ENCODE data around the gene TES. TPM values are rescaled to one million over a fixed set of nuclear protein-coding genes. Genes with fewer than 3 reads are reported as not detected.

Gene TES
- 10 to 100 TPM; 84.8 to 97.5 TPM for total RNA-seq

DNA sequence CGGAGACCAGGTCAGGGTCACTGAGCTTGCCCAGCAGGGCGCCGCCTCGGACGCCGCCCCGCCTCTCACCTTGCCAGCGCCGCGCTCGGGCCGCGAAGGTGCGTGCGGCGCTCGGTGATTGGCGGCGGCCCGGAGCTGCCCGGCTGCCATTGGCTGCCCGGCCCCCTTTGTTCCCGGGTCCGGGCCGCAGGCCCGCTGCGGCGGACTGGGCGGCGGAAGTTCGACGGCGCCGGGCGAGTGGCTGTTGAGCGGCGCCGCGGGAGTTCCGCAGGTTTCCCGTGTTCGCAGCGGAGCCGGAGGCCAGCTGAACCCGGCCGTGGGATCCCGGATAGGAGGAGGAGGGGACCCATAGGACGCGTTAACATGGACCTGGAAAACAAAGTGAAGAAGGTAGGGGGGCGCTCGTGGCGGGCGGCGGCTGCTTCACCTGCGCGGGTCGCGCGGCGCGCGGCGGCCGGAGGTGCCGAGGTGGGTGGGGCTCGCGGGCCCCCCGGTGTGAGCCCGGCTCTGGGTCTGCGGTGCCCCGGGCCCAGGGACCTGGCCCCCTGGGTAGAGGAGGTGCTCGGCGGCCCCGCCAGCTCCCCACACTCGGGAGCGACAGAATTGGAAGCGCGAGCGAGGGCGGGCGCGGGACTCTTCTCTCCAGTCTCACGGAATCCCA lies at the start of gene TES:
Gene TES, plus strand, starts transcription at position 195 of the 661 bp plus-strand sequence. Its CDS starts 169 bp downstream, at position 364.
- Mint-ChIP-seq H3K4me3 (peak within 1 kb of the TSS; percentile 97), H3K36me3 (ENCODE audit: low read depth) (peaks cover 18% of the 10 kb centered on the region), H3K9me3 (ENCODE audit: low read depth) (no peaks in the 10 kb centered on the region), H3K27me3 (no peaks in the 10 kb centered on the region), H3K4me1 (peaks cover 48% of the 10 kb centered on the region), H3K27ac (peak within 1 kb of the TSS; percentile 98)
- CTCF ChIA-PET: interaction anchor here (0.8 to 4.0 kb wide), 9 partner anchors 9 to 34 kb away, joined by 3 to 36 read pairs (median 11); no protein-coding TSS in a partner anchor
- peak; percentile 83 for DNase-seq
- POLR2A ChIA-PET: interaction anchor here (0.8 to 1.6 kb wide), 4 partner anchors 8 to 576 kb away, joined by 3 to 5 read pairs (median 4); no protein-coding TSS in a partner anchor
- intact Hi-C loops (cut with DNase I, micrococcal nuclease): loop anchor here (1.0 to 10.0 kb wide), 11 partner anchors 22 to 1974 kb away; partner anchors contain the start of genes CAPZA2 (in 2 of the 2), MDFIC (in 2 of the 2), LSM8 (in 1 of the 2) and ST7 (in 1 of the 2)
- ATAC-seq: peak; percentile 74

- H3K27ac Mint-ChIP-seq: no peak overlapping the region
- H3K4me3 Mint-ChIP-seq: no peak overlapping the region
- peaks cover 16% of the 10 kb centered on the region for H3K27me3 Mint-ChIP-seq
- DNase-seq: no peak
- intact Hi-C loops (cut with DNase I, micrococcal nuclease): no loop called here
- ChIA-PET POLR2A (no interaction called here), CTCF (no interaction called here)
- no peaks in the 10 kb centered on the region for H3K36me3 Mint-ChIP-seq (ENCODE audit: low read depth)
- no peaks in the 10 kb centered on the region for H3K9me3 Mint-ChIP-seq (ENCODE audit: low read depth)
- ATAC-seq: no peak
- peaks cover under 1% of the 10 kb centered on the region for H3K4me1 Mint-ChIP-seq
Observed at GRCh38 chr7:116161728-116162127, 48.6 kb upstream of the TES start.

GRCh38 chr7:116162254-116162653 lies 48.1 kb upstream of the TES start:
- CTCF ChIA-PET: interaction anchor here (1.0 kb wide), 1 partner anchor 24 kb away, joined by 3 read pairs; no protein-coding TSS in a partner anchor
- peaks cover 18% of the 10 kb centered on the region for H3K27me3 Mint-ChIP-seq
- peaks cover 5% of the 10 kb centered on the region for H3K4me1 Mint-ChIP-seq
- H3K36me3 Mint-ChIP-seq (ENCODE audit: low read depth): no peaks in the 10 kb centered on the region
- POLR2A ChIA-PET: no interaction called here
- ATAC-seq: no peak
- no peak overlapping the region for H3K4me3 Mint-ChIP-seq
- H3K9me3 Mint-ChIP-seq (ENCODE audit: low read depth): no peaks in the 10 kb centered on the region
- no peak overlapping the region for H3K27ac Mint-ChIP-seq
- intact Hi-C loops (cut with DNase I, micrococcal nuclease): no loop called here
- DNase-seq: no peak

DNA sequence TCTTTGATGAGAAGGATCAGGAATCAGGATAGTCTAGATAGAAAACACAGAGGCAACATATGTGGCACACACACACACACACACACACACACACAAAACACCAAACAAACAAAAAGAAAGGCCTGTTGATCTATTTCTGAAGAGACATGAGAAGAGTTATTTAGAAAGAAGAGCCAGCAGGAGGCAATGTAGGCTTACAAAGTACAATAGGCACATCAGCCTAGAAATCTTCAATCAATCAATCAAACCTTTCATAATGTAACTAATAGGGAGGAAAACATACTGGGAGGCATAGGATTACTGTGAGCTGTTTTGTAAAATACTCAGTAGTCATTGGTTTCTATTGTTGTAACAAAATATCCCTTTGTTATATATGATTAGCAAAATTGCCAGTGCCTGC lies 47.3 kb upstream of the TES start:
- no peaks in the 10 kb centered on the region for H3K36me3 Mint-ChIP-seq (ENCODE audit: low read depth)
- CTCF ChIA-PET: interaction anchor here (0.6 to 1.7 kb wide), 4 partner anchors 25 to 428 kb away, joined by 3 to 7 read pairs (median 4); no protein-coding TSS in a partner anchor
- no peak for DNase-seq
- intact Hi-C loops (cut with DNase I, micrococcal nuclease): no loop called here
- H3K4me1 Mint-ChIP-seq: peaks cover 8% of the 10 kb centered on the region
- ATAC-seq: no peak
- H3K4me3 Mint-ChIP-seq: no peak overlapping the region
- peaks cover 17% of the 10 kb centered on the region for H3K27me3 Mint-ChIP-seq
- H3K27ac Mint-ChIP-seq: no peak overlapping the region
- H3K9me3 Mint-ChIP-seq (ENCODE audit: low read depth): no peaks in the 10 kb centered on the region
- POLR2A ChIA-PET: interaction anchor here (1.2 kb wide), 1 partner anchor 340 kb away, joined by 3 read pairs; no protein-coding TSS in a partner anchor

GRCh38 chr7:116164552-116165306 lies 45.6 kb upstream of the TES start:
- ChIA-PET CTCF (interaction anchor here (1.5 to 1.7 kb wide), 3 partner anchors 14 to 426 kb away, joined by 3 to 4 read pairs (median 4); no protein-coding TSS in a partner anchor), POLR2A (no interaction called here)
- H3K27ac Mint-ChIP-seq: no peak overlapping the region
- H3K27me3 Mint-ChIP-seq: peaks cover 17% of the 10 kb centered on the region
- ATAC-seq: no peak
- no peak overlapping the region for H3K4me3 Mint-ChIP-seq
- DNase-seq: no peak
- H3K4me1 Mint-ChIP-seq: peaks cover 8% of the 10 kb centered on the region
- no peaks in the 10 kb centered on the region for H3K36me3 Mint-ChIP-seq (ENCODE audit: low read depth)
- intact Hi-C loops (cut with DNase I, micrococcal nuclease): no loop called here
- no peaks in the 10 kb centered on the region for H3K9me3 Mint-ChIP-seq (ENCODE audit: low read depth)

DNA sequence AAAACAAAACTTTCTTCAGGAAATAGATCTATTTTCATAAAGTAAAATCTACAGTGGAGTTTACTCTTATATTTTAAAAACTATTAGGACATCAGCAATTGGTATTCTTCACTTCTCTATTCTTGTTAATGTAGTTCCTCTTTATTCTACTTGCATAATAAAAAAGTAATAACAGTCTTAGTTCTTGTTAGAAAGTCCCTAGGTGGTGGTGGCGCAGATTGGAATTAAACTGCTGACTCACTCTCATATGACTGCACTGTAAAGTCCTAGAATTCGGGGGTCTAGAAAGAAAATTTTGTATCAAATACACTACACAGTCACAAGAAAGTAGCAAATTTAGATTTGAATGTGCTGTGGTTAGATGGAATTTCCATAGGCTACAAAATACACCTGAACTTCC lies 44.6 kb upstream of the TES start:
- intact Hi-C loops (cut with DNase I, micrococcal nuclease): no loop called here
- Mint-ChIP-seq H3K4me1 (peaks cover 8% of the 10 kb centered on the region), H3K9me3 (ENCODE audit: low read depth) (no peaks in the 10 kb centered on the region), H3K4me3 (no peak overlapping the region), H3K27ac (no peak overlapping the region), H3K27me3 (peaks cover 15% of the 10 kb centered on the region), H3K36me3 (ENCODE audit: low read depth) (no peaks in the 10 kb centered on the region)
- ATAC-seq: no peak
- CTCF ChIA-PET: interaction anchor here (2.8 kb wide), 1 partner anchor 70 kb away, joined by 28 read pairs; no protein-coding TSS in a partner anchor
- no peak for DNase-seq
- POLR2A ChIA-PET: no interaction called here

DNA sequence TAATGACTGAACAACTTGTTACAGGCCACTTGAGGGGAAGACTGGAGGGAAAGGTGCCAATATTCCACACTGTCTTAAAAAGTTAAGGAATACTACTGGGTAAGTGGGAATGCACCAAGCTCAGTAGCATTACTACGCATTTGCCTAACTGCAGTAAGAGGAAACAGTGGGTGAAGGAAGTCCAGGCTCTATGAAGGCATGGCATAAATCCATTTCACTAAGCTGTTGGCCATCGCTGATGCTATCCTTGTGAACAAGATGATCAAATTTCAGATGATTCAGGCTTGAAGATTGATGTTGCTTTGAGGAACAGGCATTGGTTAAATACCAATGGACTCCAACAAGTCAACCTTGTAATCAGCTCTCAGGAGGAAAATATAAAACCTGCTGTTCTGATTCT lies 44.2 kb upstream of the TES start:
- H3K27me3 Mint-ChIP-seq: peaks cover 16% of the 10 kb centered on the region
- H3K4me3 Mint-ChIP-seq: no peak overlapping the region
- no peak for ATAC-seq
- DNase-seq: no peak
- H3K27ac Mint-ChIP-seq: no peak overlapping the region
- peaks cover 8% of the 10 kb centered on the region for H3K4me1 Mint-ChIP-seq
- ChIA-PET CTCF (interaction anchor here (0.7 to 2.8 kb wide), 4 partner anchors 14 to 425 kb away, joined by 4 to 28 read pairs (median 6); no protein-coding TSS in a partner anchor), POLR2A (no interaction called here)
- intact Hi-C loops (cut with DNase I, micrococcal nuclease): no loop called here
- H3K9me3 Mint-ChIP-seq (ENCODE audit: low read depth): no peaks in the 10 kb centered on the region
- no peaks in the 10 kb centered on the region for H3K36me3 Mint-ChIP-seq (ENCODE audit: low read depth)

- POLR2A ChIA-PET: interaction anchor here (0.7 kb wide), 1 partner anchor 675 kb away, joined by 3 read pairs; no protein-coding TSS in a partner anchor
- CTCF ChIA-PET: interaction anchor here (0.9 to 2.8 kb wide), 7 partner anchors 13 to 424 kb away, joined by 3 to 28 read pairs (median 3); no protein-coding TSS in a partner anchor
- Mint-ChIP-seq H3K4me3 (no peak overlapping the region), H3K27ac (no peak overlapping the region), H3K36me3 (ENCODE audit: low read depth) (no peaks in the 10 kb centered on the region), H3K4me1 (peaks cover 8% of the 10 kb centered on the region), H3K9me3 (ENCODE audit: low read depth) (no peaks in the 10 kb centered on the region), H3K27me3 (peaks cover 13% of the 10 kb centered on the region)
- intact Hi-C loops (cut with DNase I, micrococcal nuclease): no loop called here
- DNase-seq (peak; percentile 54), ATAC-seq (peak; percentile 92)
Observed at GRCh38 chr7:116167177-116167576, 43.2 kb upstream of the TES start.

DNA sequence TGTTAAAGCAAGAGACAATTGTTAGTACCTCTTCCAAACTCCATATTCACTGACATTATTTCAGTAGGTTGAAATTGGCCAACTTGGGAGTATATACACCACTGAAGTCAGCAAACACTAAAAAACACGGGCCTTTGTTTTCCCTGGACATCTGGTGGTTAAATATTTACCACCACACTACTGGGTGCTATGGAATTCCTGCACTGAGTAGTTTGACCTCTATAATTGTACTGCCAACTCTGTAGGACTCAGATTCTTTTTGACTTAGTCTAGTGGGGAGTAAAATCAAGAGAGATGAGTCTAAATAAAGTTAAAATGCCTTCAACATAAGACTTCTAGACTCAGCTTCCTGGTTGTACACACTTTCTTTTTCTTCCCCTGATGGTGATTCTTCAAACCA lies 41.3 kb upstream of the TES start:
- Mint-ChIP-seq H3K4me3 (no peak overlapping the region), H3K27ac (no peak overlapping the region), H3K36me3 (ENCODE audit: low read depth) (no peaks in the 10 kb centered on the region), H3K27me3 (peaks cover 12% of the 10 kb centered on the region), H3K9me3 (ENCODE audit: low read depth) (no peaks in the 10 kb centered on the region), H3K4me1 (peaks cover 8% of the 10 kb centered on the region)
- DNase-seq (no peak), ATAC-seq (no peak)
- intact Hi-C loops (cut with DNase I, micrococcal nuclease): no loop called here
- POLR2A ChIA-PET: no interaction called here
- CTCF ChIA-PET: interaction anchor here (0.7 to 5.0 kb wide), 4 partner anchors 12 to 89 kb away, joined by 3 to 15 read pairs (median 6); no protein-coding TSS in a partner anchor

GRCh38 chr7:116170180-116170579 lies 40.2 kb upstream of the TES start:
- ATAC-seq: no peak
- Mint-ChIP-seq H3K27me3 (peaks cover 10% of the 10 kb centered on the region), H3K27ac (no peak overlapping the region), H3K4me1 (peaks cover 8% of the 10 kb centered on the region), H3K36me3 (ENCODE audit: low read depth) (no peaks in the 10 kb centered on the region), H3K9me3 (ENCODE audit: low read depth) (no peaks in the 10 kb centered on the region), H3K4me3 (no peak overlapping the region)
- ChIA-PET CTCF (interaction anchor here (0.9 to 5.0 kb wide), 4 partner anchors 11 to 88 kb away, joined by 3 to 15 read pairs (median 6); no protein-coding TSS in a partner anchor), POLR2A (interaction anchor here (0.9 kb wide), 1 partner anchor 66 kb away, joined by 3 read pairs; no protein-coding TSS in a partner anchor)
- DNase-seq: no peak
- intact Hi-C loops (cut with DNase I, micrococcal nuclease): loop anchor here in 1 of 2 experiments (10.0 kb wide), 1 partner anchor 955 kb away; no protein-coding TSS in a partner anchor

DNA sequence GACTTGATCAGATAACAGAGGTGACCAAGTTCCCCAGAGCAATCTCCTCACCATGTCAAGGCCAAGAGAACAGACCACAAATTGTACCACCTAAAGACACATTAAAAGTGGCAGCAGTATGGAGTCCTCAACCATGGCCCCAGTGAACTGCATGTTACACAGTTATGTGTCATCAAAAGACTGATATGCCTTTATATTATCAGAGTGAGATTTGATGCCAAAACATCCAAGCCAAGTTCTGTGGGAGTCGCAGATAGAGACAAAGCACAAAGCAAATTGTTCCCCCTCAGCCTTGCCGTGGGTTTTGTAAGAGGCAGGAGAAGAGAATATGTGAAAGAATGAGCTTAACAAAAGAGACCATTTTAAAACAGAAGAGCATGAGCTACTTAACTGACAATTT lies 39.2 kb upstream of the TES start:
- no peaks in the 10 kb centered on the region for H3K9me3 Mint-ChIP-seq (ENCODE audit: low read depth)
- ChIA-PET CTCF (interaction anchor here (0.6 to 5.0 kb wide), 5 partner anchors 10 to 420 kb away, joined by 3 to 41 read pairs (median 6); no protein-coding TSS in a partner anchor), POLR2A (no interaction called here)
- H3K4me3 Mint-ChIP-seq: no peak overlapping the region
- intact Hi-C loops (cut with DNase I, micrococcal nuclease): loop anchor here in 1 of 2 experiments (10.0 kb wide), 1 partner anchor 954 kb away; no protein-coding TSS in a partner anchor
- no peak for DNase-seq
- ATAC-seq: no peak
- peaks cover 8% of the 10 kb centered on the region for H3K4me1 Mint-ChIP-seq
- H3K27ac Mint-ChIP-seq: no peak overlapping the region
- peaks cover 8% of the 10 kb centered on the region for H3K27me3 Mint-ChIP-seq
- no peaks in the 10 kb centered on the region for H3K36me3 Mint-ChIP-seq (ENCODE audit: low read depth)

Measured in activated CD4-positive, alpha-beta T cell treated with anti-CD3 and anti-CD28 coated beads for 36 hours (primary cell).